Measurements from ENCODE around the gene MX1. TPM values are rescaled to one million over a fixed set of nuclear protein-coding genes. Genes with fewer than 3 reads are reported as not detected.

MX1 gene
- polyA plus RNA-seq, 3 donors, result 42.7 to 73.3 (median 60.5) TPM

DNA sequence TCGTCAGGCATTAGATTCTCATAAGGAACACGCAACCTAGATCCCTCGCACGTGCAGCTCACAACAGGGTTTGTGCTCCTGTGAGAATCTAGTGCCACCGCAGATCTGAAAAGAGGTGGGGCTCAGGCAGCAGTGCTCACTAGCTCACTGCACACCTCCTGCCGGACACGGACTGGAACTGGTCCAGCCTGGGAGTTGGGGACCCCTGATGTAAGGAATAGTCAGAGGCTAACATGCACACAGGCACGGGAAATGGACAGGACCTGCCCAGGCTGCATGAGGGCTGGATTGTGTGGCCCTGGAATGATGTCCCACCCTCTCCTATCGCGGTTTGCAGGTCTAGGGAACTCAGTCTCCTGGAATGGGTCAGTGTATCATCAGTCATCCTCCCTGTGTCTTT lies 23.2 kb upstream of the MX1 start:
- Histone ChIP-seq H3K79me2 (ENCODE audit: insufficient read depth, low read length) (no peaks in the 10 kb centered on the region), H3K9me3 (replicated peaks in 1 of 2; ENCODE audit: control insufficient read depth in 1 of 2, insufficient read depth in 1 of 2, low read length in 2 of 2) (no peaks in the 10 kb centered on the region), H3K36me3 (replicated peaks in 1 of 2; ENCODE audit: control insufficient read depth in 1 of 2, insufficient read depth in 2 of 2, low read length in 2 of 2) (peaks cover 74 to 90% of the 10 kb centered on the region in 2 donors), H3K9ac (ENCODE audit: insufficient read depth, low read length, poor library complexity, severe bottlenecking) (no peak overlapping the region), H3K4me3 (replicated peaks in 1 of 3; ENCODE audit: low read depth in 2 of 3, low read length in 3 of 3) (no peak overlapping the region), H4K20me1 (ENCODE audit: insufficient read depth, low read length) (no peaks in the 10 kb centered on the region), H2AFZ (ENCODE audit: insufficient read depth, low read depth, low read length, poor library complexity, severe bottlenecking) (no peak overlapping the region), H3K4me1 (ENCODE audit: control insufficient read depth in 1 of 2, insufficient read depth in 2 of 2, low read length in 2 of 2) (peaks cover 28 to 46% of the 10 kb centered on the region in 2 donors), H3K27me3 (ENCODE audit: control insufficient read depth in 2 of 2, insufficient read depth in 2 of 2, low read length in 2 of 2) (no peaks in the 10 kb centered on the region), H3K4me2 (replicated peaks; ENCODE audit: extremely low read depth, low read length, poor library complexity, severe bottlenecking) (no peak overlapping the region), H3K27ac (ENCODE audit: low read depth in 1 of 2, low read length in 2 of 2) (no peak overlapping the region)
- Mint-ChIP-seq H3K27me3 (ENCODE audit: low read depth in 3 of 3) (peaks cover 0 to 3% (median 0%) of the 10 kb centered on the region in 3 donors), H3K4me3 (no peak overlapping the region), H3K9me3 (peaks cover 0 to 1% (median 0%) of the 10 kb centered on the region in 7 donors), H3K4me1 (peaks cover 40% of the 10 kb centered on the region), H3K27ac (peak overlapping the region in 2 of 7 donors; percentile 33 to 44), H3K36me3 (peaks cover 84 to 94% of the 10 kb centered on the region in 2 donors)
- TF ChIP-seq CTCF (IDR thresholded peaks at IDR 0.05), result no peak
- intact Hi-C loops (cut with micrococcal nuclease), result no loop called here
- WGBS (ENCODE audit: insufficient coverage), result 98% methylated on average over 10 of the region's 10 CpGs
- no peak for DNase-seq

DNA sequence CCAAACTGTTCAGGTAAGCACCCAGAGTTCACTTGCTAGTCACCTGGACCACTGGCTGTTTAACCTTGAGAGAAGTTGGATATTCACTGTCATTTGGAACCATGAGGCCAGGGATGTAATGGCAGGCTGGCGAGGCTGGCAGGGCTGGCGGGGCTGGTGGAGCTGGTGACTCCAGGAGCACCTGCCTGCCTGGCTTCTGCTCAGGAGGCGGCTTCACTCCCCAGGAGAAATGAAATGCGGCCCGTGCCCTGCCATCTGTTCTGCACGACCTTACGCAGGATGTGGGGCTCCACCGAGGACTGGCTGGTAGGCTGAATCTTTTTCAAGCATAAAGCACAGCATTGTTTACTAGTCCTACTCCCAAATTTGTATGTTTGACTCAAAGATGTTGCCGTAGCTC lies 22.7 kb upstream of the MX1 start:
- no peaks in the 10 kb centered on the region for H3K27me3 ChIP-seq (ENCODE audit: control insufficient read depth in 2 of 2, insufficient read depth in 2 of 2, low read length in 2 of 2)
- H3K9ac ChIP-seq (ENCODE audit: insufficient read depth, low read length, poor library complexity, severe bottlenecking), result no peak overlapping the region
- H4K20me1 ChIP-seq (ENCODE audit: insufficient read depth, low read length), result no peaks in the 10 kb centered on the region
- peaks cover 0 to 2% (median 0%) of the 10 kb centered on the region in 7 donors for H3K9me3 Mint-ChIP-seq
- no peak overlapping the region for H3K4me2 ChIP-seq (replicated peaks; ENCODE audit: extremely low read depth, low read length, poor library complexity, severe bottlenecking)
- peaks cover 78 to 90% of the 10 kb centered on the region in 2 donors for H3K36me3 ChIP-seq (replicated peaks in 1 of 2; ENCODE audit: control insufficient read depth in 1 of 2, insufficient read depth in 2 of 2, low read length in 2 of 2)
- peaks cover 86 to 94% of the 10 kb centered on the region in 2 donors for H3K36me3 Mint-ChIP-seq
- no peak for TF ChIP-seq CTCF (IDR thresholded peaks at IDR 0.05)
- no peak overlapping the region for H3K4me3 Mint-ChIP-seq
- no peak overlapping the region for H3K27ac ChIP-seq (ENCODE audit: low read depth in 1 of 2, low read length in 2 of 2)
- no peak overlapping the region for H3K4me3 ChIP-seq (replicated peaks in 1 of 3; ENCODE audit: low read depth in 2 of 3, low read length in 3 of 3)
- WGBS (ENCODE audit: insufficient coverage), result 98% methylated on average over 9 of the region's 9 CpGs
- H3K27me3 Mint-ChIP-seq (ENCODE audit: low read depth in 3 of 3), result peaks cover 0 to 3% (median 0%) of the 10 kb centered on the region in 3 donors
- DNase-seq, result no peak
- intact Hi-C loops (cut with micrococcal nuclease), result no loop called here
- H3K4me1 Mint-ChIP-seq, result peaks cover 34% of the 10 kb centered on the region
- H3K4me1 ChIP-seq (ENCODE audit: control insufficient read depth in 1 of 2, insufficient read depth in 2 of 2, low read length in 2 of 2), result peaks cover 23 to 41% of the 10 kb centered on the region in 2 donors
- no peaks in the 10 kb centered on the region for H3K9me3 ChIP-seq (replicated peaks in 1 of 2; ENCODE audit: control insufficient read depth in 1 of 2, insufficient read depth in 1 of 2, low read length in 2 of 2)
- no peak overlapping the region for H2AFZ ChIP-seq (ENCODE audit: insufficient read depth, low read depth, low read length, poor library complexity, severe bottlenecking)
- H3K79me2 ChIP-seq (ENCODE audit: insufficient read depth, low read length), result no peaks in the 10 kb centered on the region
- peak overlapping the region in 2 of 7 donors; percentile 36 to 44 for H3K27ac Mint-ChIP-seq
